DMS114 treated with DMSO at 0.1 percent for 48 hours (cell line): ENCODE measurements around the gene RNF182.
"Not testable (repeated sequence)": the region's sequence is repeated elsewhere in the genome, so short reads cannot be mapped to it uniquely, and the experiment has no call there.

ENCODE experiments used
- DNase-seq: peaks from one replicate; lab custom pipeline; 2025; ENCODE audit not compliant: unreplicated experiment; lab: John Stamatoyannopoulos, UW

The RNF182 gene

GRCh38 chr6:13998356-13998755, 73.6 kb downstream of the RNF182 start:
- DNase-seq = no peak

- no peak for DNase-seq
Observed at GRCh38 chr6:14000901-14001300, 76.1 kb downstream of the RNF182 start.

GRCh38 chr6:14001329-14002012, 76.7 kb downstream of the RNF182 start:
- DNase-seq = no peak

GRCh38 chr6:14002176-14002947, 77.6 kb downstream of the RNF182 start:
- no peak for DNase-seq

- no peak for DNase-seq
Observed at GRCh38 chr6:14004258-14004657, 79.5 kb downstream of the RNF182 start.

- DNase-seq = no peak
Observed at GRCh38 chr6:14008809-14009208, 84.1 kb downstream of the RNF182 start.

GRCh38 chr6:14009431-14009830, 84.7 kb downstream of the RNF182 start:
- DNase-seq = no peak

GRCh38 chr6:14010275-14010674, 85.5 kb downstream of the RNF182 start:
- DNase-seq = no peak

- DNase-seq = no peak
Observed at GRCh38 chr6:14012313-14013030, 87.7 kb downstream of the RNF182 start.

- DNase-seq = no peak
Observed at GRCh38 chr6:14015964-14016363, 91.2 kb downstream of the RNF182 start.

- no peak for DNase-seq
Observed at GRCh38 chr6:14016432-14016831, 91.7 kb downstream of the RNF182 start.

- no peak for DNase-seq
Observed at GRCh38 chr6:14016935-14017625, 92.3 kb downstream of the RNF182 start.

GRCh38 chr6:14017626-14018475, 93.1 kb downstream of the RNF182 start:
- no peak for DNase-seq

GRCh38 chr6:14018559-14018958, 93.8 kb downstream of the RNF182 start:
- not testable (repeated sequence) for DNase-seq

GRCh38 chr6:14020551-14020950, 95.8 kb downstream of the RNF182 start:
- no peak for DNase-seq

- no peak for DNase-seq
Observed at GRCh38 chr6:14021449-14021848, 96.7 kb downstream of the RNF182 start.

GRCh38 chr6:14022673-14023072, 97.9 kb downstream of the RNF182 start:
- DNase-seq = no peak

- no peak for DNase-seq
Observed at GRCh38 chr6:14023855-14024254, 99.1 kb downstream of the RNF182 start.

GRCh38 chr6:14025160-14025559, 100.4 kb downstream of the RNF182 start:
- DNase-seq = no peak

GRCh38 chr6:14026831-14027539, 102.2 kb downstream of the RNF182 start:
- no peak for DNase-seq
